Activated naive CD8-positive, alpha-beta T cell treated with anti-CD3 and anti-CD28 coated beads for 36 hours (primary cell): ENCODE measurements around the gene SREBF2. TPM values are rescaled to one million over a fixed set of nuclear protein-coding genes. Genes with fewer than 3 reads are reported as not detected.
"Not testable (repeated sequence)": the region's sequence is repeated elsewhere in the genome, so short reads cannot be mapped to it uniquely, and the experiment has no call there.

ENCODE experiments used
- DNase-seq: peaks from one replicate; pipeline ENCODE4 v3.0.0; 2021
- H3K27ac Mint-ChIP-seq: one replicate; pipeline ENCODE4 v1.8.0; 2022; ENCODE audit warnings: mild to moderate bottlenecking, moderate library complexity, mixed read lengths
- H3K27me3 Mint-ChIP-seq: one replicate; pipeline ENCODE4 v1.8.0; 2022; ENCODE audit warnings: mild to moderate bottlenecking, mixed read lengths
- H3K36me3 Mint-ChIP-seq: one replicate; pipeline ENCODE4 v1.8.0; 2021; ENCODE audit warnings: mild to moderate bottlenecking, mixed read lengths
- H3K4me1 Mint-ChIP-seq: one replicate; pipeline ENCODE4 v1.8.0; 2021; ENCODE audit warnings: mixed read lengths
- H3K4me3 Mint-ChIP-seq: one replicate; pipeline ENCODE4 v1.8.0; 2022; ENCODE audit warnings: mild to moderate bottlenecking, moderate library complexity, mixed read lengths
- H3K9me3 Mint-ChIP-seq: one replicate; pipeline ENCODE4 v1.8.0; 2022; ENCODE audit warnings: mixed read lengths
- total RNA-seq, 2 experiments: library from RNA; stranded (reverse); gene quantifications; one replicate each; pipeline ENCODE4 v1.2.3, GENCODE V29; 2021

The SREBF2 gene
- total RNA-seq, 2 experiments from 2014 or later: 68.1 to 74.8 TPM

DNA sequence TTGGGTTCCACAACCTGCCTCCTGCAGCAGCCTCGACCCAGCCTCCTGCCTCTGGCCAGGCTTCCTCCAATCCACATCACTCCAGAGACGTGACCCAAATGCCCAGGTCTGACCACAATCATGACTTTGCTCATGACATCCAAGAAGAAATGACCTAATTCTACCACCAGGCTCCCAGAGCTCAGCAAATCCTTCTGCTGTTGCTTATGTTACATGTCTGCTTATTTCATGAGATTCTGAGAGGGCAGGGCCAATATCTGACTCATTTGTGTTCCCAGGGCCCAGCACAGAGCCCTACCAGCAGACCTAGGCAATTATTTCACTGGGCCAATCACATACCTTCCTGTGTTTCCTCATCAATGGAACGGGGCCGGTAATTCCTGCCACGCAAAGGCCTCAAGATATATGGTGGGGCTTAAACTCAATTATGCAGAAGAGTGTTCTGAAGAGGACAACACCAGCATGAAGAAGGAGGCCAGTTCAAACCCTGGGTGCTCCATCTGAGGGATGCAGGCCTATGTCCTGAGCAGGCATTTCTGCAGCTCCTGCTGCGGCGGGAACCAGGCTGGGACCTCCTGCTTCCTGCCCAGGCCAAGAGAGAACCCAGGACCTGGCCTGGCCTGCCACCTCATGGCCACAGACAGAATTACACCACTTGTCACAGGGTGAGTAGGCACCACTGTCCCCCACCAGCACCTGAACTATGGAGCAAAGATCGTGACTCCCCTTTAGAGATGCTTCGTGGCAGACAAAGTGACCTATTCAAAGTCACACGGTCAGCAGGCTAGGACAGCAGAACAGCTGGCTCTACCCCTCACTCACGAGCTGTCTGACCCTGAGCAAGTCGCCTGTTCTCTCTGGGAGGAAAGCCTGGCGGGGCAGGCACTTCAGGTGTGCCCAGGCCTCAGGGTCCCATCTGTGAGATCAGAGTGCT is 108.2 kb downstream of the SREBF2 start:
- DNase-seq: peak; percentile 84
- peaks cover 69% of the 10 kb centered on the region for H3K36me3 Mint-ChIP-seq
- peaks cover 49% of the 10 kb centered on the region for H3K4me1 Mint-ChIP-seq
- peak overlapping the region; percentile 12 for H3K4me3 Mint-ChIP-seq
- no peaks in the 10 kb centered on the region for H3K9me3 Mint-ChIP-seq
- H3K27ac Mint-ChIP-seq: peak overlapping the region; percentile 96
- no peaks in the 10 kb centered on the region for H3K27me3 Mint-ChIP-seq

DNA sequence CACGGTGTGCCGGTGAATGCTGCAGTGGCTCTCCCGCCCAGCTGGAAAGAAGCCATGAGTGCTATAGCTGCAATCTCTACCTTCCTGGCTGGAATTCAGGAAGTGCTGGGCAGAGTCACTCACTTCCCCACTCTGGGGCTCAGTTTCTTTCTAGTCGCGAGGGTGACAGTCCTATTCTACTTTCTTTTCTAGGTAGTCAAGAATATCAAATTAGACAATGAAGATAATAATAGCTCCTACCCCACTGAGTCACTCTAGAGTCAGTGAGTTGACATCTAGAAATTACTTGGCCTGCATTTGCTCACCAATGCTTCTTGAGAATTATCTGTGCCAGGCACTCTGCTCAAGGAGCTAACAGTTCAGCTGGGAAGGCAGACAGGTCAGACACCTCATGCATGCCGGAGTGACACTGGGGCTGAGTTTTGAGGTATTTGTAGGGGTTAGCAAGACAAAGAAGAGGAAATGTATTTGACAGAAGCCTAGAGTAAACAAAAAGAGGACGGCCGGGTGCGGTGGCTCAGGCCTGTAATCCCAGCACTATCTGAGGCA is 110.8 kb downstream of the SREBF2 start:
- Mint-ChIP-seq H3K27ac (no peak overlapping the region), H3K27me3 (no peaks in the 10 kb centered on the region), H3K4me3 (peak overlapping the region; percentile 16), H3K4me1 (peaks cover 64% of the 10 kb centered on the region), H3K36me3 (peaks cover 64% of the 10 kb centered on the region), H3K9me3 (no peaks in the 10 kb centered on the region)
- no peak for DNase-seq

DNA sequence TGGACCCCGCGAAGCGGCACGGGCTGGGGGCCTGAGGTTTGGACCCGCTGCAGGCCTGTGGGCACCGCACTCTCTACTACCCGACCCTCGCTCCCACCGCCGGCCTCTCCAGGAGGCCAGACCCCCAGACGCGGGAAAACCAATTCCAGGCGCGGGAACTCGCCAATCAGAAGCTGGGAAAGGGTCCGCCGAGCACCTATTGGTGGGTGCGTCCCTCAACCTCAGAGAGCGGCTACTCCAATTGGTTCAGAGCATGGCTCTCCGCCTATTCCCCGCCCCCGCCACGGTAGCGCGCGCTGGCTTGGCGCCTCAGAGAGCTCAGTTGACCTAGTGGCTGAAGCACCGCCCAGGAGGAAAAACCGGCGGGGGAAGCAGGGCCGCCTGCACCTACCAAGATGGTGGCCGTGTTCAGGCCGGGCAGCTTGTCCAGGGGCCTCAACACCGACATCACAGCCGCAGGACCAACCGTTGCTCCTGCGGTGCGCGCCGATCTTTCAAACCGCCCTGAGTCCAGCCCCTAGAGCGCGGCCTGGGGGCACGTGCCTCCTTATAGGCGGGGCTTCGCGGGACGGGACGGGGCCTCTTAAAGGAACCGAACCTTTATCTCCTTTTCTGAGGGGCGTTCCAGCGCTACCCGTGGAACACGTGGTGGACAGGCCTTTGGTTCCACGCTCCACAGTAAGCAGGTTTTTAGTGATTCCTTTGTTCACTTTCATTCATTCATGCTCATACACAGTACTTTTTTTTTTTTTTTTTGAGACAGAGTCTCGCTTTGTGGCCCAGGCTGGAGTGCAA is 113.9 kb downstream of the SREBF2 start, which contains the start of gene CENPM:
Gene CENPM, minus strand, starts transcription at position 524 of the 795 bp plus-strand sequence. Its CDS starts 76 bp downstream, at position 448.
- H3K4me3 Mint-ChIP-seq: peak within 1 kb of the TSS; percentile 97
- peaks cover 50% of the 10 kb centered on the region for H3K4me1 Mint-ChIP-seq
- H3K36me3 Mint-ChIP-seq: peaks cover 38% of the 10 kb centered on the region
- no peaks in the 10 kb centered on the region for H3K27me3 Mint-ChIP-seq
- no peaks in the 10 kb centered on the region for H3K9me3 Mint-ChIP-seq
- peak; percentile 95 for DNase-seq
- peak within 1 kb of the TSS; percentile 90 for H3K27ac Mint-ChIP-seq

DNA sequence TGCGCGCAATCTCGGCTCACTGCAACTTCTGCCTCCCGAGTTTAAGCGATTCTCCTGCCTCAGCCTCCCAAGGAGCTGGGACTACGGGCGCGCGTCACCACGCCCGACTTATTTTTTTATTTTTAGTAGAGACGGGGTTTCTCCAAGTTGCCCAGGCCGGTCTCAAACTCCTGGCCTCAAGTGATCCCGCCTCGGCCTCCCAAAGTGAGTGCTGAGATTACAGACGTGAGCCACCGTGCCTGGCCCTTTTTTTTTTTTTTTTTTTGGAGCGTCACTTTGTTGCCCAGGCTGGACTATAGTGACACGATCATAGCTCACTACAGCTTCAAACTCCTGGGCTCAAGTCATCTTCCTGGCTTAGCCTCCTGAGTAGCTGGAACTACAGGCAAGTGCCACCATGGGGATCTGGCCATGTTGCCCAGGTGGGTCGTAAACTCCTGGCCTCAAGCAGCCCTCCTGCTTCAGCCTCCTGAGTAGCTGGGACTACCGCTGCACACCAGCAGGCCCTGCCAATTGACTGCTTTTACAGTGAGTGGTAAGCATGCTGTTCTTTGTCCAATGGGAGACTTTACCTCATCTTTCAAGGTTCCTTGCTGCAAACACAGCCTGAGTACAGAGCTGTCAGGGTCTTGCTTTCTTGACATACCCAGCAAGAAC is 114.6 kb downstream of the SREBF2 start:
- no peaks in the 10 kb centered on the region for H3K9me3 Mint-ChIP-seq
- DNase-seq: no peak
- no peaks in the 10 kb centered on the region for H3K27me3 Mint-ChIP-seq
- H3K27ac Mint-ChIP-seq: peak overlapping the region; percentile 90
- H3K4me3 Mint-ChIP-seq: peak overlapping the region; percentile 97
- peaks cover 34% of the 10 kb centered on the region for H3K36me3 Mint-ChIP-seq
- peaks cover 46% of the 10 kb centered on the region for H3K4me1 Mint-ChIP-seq

DNA sequence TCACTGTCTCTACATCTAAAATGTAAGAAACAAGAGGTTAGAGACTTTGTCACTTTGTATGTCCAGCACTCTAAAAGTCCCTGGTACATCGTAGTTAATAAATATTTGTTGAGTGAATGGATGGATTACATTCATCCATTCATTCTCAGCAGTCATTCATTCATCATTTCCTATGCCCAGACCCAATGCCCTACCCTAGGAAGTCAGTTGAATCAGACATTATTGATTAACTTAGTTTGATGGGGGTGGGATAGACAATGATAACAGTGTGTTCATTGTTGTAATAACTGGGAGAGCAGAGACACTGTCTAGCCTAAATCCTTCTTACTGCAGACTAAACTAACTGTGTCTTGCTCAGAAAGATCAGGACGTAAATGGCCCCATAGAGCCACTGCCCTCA is 115.2 kb downstream of the SREBF2 start:
- Mint-ChIP-seq H3K27me3 (no peaks in the 10 kb centered on the region), H3K4me3 (peak overlapping the region; percentile 97), H3K9me3 (no peaks in the 10 kb centered on the region)

DNA sequence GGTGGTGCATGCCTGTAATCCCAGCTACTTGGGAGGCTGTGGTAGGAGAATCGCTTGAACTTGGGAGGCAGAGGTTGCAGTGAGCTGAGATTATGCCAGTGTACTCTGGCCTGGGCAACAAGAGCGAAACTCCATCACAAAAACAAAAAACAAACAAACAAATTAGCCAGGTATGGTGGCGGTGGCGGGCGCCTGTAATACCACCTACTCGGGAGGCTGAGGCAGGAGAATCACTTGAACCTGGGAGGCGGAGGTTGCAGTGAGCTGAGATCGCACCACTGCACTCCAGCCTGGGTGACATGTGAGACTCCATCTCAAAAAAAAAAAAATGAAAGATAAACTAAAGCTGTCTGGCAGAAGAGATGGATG is 116.0 kb downstream of the SREBF2 start:
- H3K27ac Mint-ChIP-seq, DNase-seq, H3K27me3 Mint-ChIP-seq, H3K9me3 Mint-ChIP-seq: not testable (repeated sequence)
- peaks cover 22% of the 10 kb centered on the region for H3K36me3 Mint-ChIP-seq
- H3K4me3 Mint-ChIP-seq: peak overlapping the region; percentile 30
- peaks cover 39% of the 10 kb centered on the region for H3K4me1 Mint-ChIP-seq

More for the DNA sequence above, 115.2 kb downstream of the SREBF2 start:
- DNase-seq: no peak
- Mint-ChIP-seq H3K27ac (peak overlapping the region; percentile 90), H3K4me1 (peaks cover 41% of the 10 kb centered on the region), H3K36me3 (peaks cover 29% of the 10 kb centered on the region)

DNA sequence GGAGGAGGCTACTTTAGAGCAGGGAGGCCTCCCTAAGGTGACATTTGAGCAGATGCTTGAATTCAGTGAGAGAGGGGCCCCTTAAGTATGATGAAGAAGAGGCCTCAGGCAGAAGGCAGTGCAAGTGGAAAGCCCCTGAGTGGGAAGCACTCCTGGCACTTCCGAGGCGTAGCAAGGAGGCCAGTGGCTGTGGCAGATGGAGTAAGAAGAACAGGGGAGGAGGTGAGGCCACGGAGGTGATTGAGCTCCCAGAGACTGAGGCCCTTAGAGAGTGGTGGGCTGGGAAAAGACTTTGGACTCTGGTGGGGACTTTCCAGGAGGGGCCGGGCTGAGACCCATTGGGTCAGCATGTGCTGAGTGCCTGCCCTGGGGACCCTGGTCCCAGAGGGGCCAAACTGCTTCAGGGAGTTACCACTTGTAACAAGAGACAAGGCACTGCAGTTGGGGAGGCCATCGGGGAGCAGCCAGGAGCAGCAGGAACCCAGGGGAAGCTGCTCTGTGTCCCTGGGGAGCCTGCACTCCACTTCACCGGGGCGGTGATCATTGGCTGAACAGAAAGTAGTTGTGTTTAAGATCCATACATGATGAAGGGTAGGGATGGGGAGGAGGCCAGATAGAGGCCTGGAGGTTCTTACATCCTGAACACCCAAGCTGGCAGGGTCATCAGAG is 116.5 kb downstream of the SREBF2 start:
- no peaks in the 10 kb centered on the region for H3K27me3 Mint-ChIP-seq
- peak overlapping the region; percentile 12 for H3K4me3 Mint-ChIP-seq
- H3K4me1 Mint-ChIP-seq: peaks cover 37% of the 10 kb centered on the region
- no peak for DNase-seq
- H3K9me3 Mint-ChIP-seq: no peaks in the 10 kb centered on the region
- H3K36me3 Mint-ChIP-seq: peaks cover 18% of the 10 kb centered on the region
- no peak overlapping the region for H3K27ac Mint-ChIP-seq

DNA sequence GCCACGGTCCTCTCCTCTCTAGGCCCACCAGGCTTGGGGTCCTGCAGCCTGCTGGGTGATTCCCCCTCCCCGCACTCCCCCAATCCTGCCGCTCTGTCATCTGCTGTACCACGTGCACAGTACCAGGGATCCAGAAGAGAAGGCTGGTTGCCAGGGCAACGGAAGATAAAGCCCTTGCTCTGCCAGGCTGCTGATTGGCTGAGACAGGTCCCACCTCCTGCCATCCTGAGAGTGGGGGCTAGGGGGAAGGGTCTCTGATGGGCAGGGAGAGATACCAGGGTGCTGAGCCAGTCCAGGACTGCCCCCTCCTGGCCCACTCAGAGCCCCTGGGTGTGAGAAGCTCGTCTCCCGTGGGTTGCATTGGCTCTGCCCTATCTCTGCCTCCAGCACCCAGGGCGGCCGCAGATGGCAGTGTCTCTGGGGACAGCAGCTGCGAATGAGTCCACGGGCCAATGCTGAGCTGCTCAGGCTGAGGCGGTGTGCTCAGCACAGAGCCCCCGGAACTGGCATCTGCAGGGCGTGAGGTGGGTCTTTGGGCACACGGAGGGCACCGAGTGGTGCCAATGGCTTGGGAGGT is 119.1 kb downstream of the SREBF2 start, which contains the start of gene SMIM45:
Gene SMIM45, plus strand, starts transcription at position 253 of the 577 bp plus-strand sequence.
- no peaks in the 10 kb centered on the region for H3K27me3 Mint-ChIP-seq
- H3K4me1 Mint-ChIP-seq: peaks cover 27% of the 10 kb centered on the region
- no peak within 1 kb of the TSS for H3K27ac Mint-ChIP-seq
- H3K36me3 Mint-ChIP-seq: peaks cover 3% of the 10 kb centered on the region
- no peak within 1 kb of the TSS for H3K4me3 Mint-ChIP-seq
- DNase-seq: no peak
- no peaks in the 10 kb centered on the region for H3K9me3 Mint-ChIP-seq

DNA sequence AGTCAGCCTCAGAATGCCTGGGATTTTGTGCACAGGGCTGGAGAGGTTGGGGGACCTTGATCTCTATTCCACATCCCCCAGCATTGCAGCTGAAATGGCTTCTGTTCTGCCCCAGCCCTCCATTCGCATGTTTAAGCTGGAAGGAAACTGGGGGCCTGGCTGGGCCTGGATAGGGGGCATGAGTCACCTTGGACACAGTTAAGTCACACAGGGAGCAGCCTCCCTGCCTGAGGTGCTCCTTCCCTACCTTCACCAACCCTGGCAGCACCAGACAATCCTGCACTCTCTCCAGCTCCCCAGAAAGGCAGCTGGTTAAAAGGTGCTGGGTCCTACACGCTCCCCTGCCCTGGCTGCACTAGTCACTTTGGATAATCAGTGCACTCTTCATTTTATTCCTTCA is 119.8 kb downstream of the SREBF2 start:
- H3K9me3 Mint-ChIP-seq: no peaks in the 10 kb centered on the region
- H3K27me3 Mint-ChIP-seq: no peaks in the 10 kb centered on the region
- H3K4me1 Mint-ChIP-seq: peaks cover 24% of the 10 kb centered on the region
- DNase-seq: no peak
- H3K27ac Mint-ChIP-seq: no peak overlapping the region
- no peak overlapping the region for H3K4me3 Mint-ChIP-seq
- H3K36me3 Mint-ChIP-seq: peaks cover 4% of the 10 kb centered on the region

Other genes starting within 250 kb of the SREBF2 start
- 10 to 100 TPM; 24.3 to 26.9 TPM for gene PMM1, start 243.3 kb upstream of the SREBF2 start, total RNA-seq
- gene DESI1, start 212.1 kb upstream of the SREBF2 start, total RNA-seq: 10 to 100 TPM; 67.0 to 78.8 TPM
- 100 to 1,000 TPM; 498 to 502 TPM for gene XRCC6, start 211.8 kb upstream of the SREBF2 start, total RNA-seq
- gene SNU13, start 144.2 kb upstream of the SREBF2 start, total RNA-seq: 100 to 1,000 TPM; 339 to 357 TPM
- gene MEI1, start 133.6 kb upstream of the SREBF2 start, total RNA-seq: 10 to 100 TPM; 23.4 to 28.8 TPM
- 10 to 100 TPM; 14.4 to 15.8 TPM for gene CCDC134, start 32.4 kb upstream of the SREBF2 start, total RNA-seq
- gene SHISA8, start 82.0 kb downstream of the SREBF2 start, total RNA-seq: under 1 TPM; 0.56 to 0.68 TPM
- 1 to 10 TPM; 2.2 to 2.3 TPM for gene TNFRSF13C, start 93.7 kb downstream of the SREBF2 start, total RNA-seq
- 10 to 100 TPM; 70.5 to 76.5 TPM for gene CENPM, start 114.0 kb downstream of the SREBF2 start, total RNA-seq
- under 1 TPM; 0.27 to 0.38 TPM for gene SEPTIN3, start 136.3 kb downstream of the SREBF2 start, total RNA-seq
- under 1 TPM; 0.37 to 0.68 TPM for gene WBP2NL, start 165.7 kb downstream of the SREBF2 start, total RNA-seq
- 10 to 100 TPM; 13.2 to 16.0 TPM for gene NAGA, start 237.7 kb downstream of the SREBF2 start, total RNA-seq
- 1 to 10 TPM; 1.5 to 2.1 TPM for gene PHETA2, start 241.1 kb downstream of the SREBF2 start, total RNA-seq
- gene SMDT1, start 246.6 kb downstream of the SREBF2 start, total RNA-seq: 10 to 100 TPM; 58.0 to 63.4 TPM